HG02623 (cell line): ENCODE data around the gene INHBA.

Experiments used
- ATAC-seq: cut with Tn5 transposase; IDR thresholded peaks from one replicate; pipeline ENCODE4 v1.9.1; 2021; ENCODE audit warnings: moderate library complexity; ENCODE audit not compliant: unreplicated experiment

The INHBA gene

DNA sequence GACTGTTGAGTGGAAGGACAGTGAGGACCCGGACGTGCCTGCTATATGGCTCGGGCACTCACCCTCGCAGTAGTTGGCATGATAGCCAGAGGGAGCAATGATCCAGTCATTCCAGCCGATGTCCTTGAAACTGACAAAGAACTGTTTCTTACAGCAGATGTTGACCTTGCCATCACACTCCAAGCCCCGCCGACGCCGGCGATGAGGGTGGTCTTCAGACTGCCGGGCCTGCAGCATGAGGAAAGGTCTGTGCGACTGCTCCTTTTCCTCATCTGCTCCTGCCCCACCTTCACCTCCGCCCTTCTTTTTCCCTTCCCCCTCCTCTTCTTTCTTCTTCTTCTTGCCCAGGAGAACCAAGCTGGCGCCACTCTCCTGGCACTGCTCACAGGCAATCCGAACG, 13.1 kb downstream of the INHBA start:
- no peak for ATAC-seq

DNA sequence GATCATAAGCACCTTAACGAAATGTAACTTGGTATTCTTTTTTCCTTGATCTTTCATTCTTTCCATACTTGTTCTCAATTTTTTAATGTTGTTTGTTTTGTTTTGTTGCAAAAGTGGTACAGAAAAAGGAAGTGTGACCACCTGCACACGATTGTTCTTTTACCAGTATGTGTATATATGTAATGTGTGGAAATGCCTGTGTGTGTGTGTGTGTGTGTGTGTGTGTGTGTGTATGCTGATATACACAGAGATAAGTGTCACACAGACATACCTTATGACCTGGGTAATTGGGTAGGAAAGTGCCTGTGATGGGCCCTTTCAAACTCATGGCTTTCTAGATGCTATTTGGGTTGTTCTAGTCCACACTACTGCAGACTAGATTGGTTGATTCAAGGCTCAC, 14.0 kb downstream of the INHBA start:
- no peak for ATAC-seq

DNA sequence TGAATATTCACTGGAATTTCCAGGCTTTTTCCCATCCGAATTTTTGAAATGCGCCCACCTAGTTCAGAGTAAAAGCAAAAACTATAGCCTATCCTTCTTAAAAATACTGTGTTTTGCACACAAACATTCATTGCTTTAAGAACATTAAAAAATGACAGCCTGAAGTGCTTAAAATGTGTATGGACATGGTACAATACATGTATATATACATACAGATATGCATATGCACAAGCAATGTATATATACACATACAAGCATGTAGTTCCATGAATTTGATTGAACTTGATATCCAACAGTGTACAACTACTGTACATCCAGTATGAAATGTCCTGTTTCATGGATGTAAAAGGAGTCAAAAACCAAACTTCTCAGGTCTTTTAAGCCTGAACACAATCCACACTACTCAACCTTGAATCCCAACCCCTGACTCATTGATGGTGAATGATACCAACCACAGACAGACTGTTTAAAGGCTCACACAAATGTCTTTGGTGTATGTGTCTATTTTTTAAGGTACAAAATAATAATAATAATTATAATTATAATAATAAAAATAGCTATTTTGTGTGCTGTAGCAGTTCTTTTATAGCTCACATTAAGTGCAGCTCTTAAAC, 14.8 kb downstream of the INHBA start:
- ATAC-seq, result no peak

DNA sequence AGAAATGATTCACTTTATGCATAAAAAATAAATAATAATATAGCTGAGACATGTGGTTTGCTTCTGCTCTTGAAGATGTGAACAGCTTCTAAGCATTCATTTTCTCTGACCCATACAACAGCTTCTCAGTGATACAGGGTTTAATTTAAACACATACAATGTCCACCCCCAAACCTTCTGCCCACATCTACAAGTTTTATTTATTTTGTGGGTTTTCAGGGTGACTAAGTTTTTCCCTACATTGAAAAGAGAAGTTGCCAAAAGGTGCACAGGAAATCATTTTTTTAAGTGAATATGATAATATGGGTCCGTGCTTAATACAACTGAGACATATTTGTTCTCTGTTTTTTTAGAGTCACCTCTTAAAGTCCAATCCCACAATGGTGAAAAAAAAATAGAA, 17.2 kb downstream of the INHBA start:
- no peak for ATAC-seq

DNA sequence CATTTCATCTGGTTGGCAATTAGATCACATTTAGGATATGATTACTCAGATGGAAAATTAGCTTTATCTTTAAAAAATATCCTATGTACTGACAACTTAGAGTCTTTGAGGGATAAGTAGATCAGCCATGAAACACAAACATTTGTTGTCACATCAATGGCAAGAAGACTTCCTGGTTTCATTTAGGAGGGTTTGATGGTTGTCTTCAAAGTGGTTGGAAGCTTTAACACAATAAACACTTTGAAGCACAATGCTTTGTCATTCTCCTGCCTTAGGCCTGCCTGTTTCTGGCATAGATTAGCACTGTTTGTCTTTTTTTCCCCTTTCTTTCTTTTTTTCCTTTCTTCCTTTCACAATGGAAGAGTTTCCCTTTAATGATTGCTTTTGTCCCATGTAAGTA, 20.5 kb downstream of the INHBA start:
- ATAC-seq, result no peak

DNA sequence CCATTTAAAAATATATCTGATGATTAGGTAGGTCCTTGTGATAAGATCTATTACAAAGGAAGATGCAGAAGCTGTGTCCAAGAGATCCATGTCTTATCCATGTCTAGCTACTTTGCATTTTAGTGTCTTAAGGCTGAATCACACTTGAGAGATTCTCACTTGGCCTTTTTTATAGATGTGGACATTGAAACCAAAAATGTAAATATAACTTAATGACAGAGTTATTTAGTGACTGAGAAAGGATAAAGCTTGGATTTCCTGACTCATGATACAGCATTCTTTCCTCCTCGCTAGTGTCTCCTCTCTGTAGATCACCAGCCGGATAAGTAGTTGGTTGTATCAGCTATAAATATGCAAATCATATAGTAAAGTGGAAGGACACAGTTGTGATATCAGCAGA, 23.3 kb downstream of the INHBA start:
- no peak for ATAC-seq

DNA sequence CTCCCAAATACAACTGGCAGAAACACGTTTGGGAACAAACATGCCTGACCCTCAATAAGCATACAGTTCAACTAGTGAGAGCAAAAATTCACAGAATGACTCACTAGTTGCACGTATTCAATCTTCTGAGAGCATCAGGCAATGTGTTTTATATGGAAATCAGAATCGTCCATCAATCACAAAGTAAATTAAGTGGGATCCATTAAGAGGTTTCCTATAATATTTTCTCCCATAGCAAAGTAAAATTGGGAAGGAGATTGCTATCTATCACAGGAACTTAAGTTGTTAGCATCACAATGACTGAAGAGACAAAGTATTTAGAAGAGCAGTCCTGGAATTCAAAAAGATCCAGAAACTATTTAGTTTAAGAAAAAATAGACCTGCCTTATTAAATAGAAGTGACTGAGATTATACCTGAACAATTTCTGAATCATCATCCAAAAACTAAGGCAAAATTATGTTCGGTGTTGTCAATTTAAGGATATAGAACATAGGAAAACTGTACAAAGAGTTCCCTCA, 28.3 kb downstream of the INHBA start:
- no peak for ATAC-seq

DNA sequence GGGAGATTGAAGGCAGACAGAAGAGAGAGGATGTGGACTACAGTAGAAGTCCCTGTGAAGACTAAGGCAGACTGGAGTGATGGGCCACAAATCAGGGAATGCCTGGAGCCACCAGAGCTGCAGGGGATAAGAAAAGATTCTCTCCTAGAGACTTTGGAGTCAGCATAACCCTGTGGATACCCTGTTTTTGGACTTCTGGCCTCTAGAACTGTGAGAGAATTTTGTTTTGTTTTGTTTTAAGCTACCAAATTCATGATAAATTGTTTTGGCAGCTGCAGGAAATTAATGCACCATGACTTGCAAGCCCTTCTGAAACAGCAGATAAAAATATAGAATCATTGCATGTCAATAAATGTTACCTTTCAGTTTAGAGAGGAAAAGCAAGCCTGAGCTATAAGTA, 41.3 kb downstream of the INHBA start:
- ATAC-seq, result no peak

DNA sequence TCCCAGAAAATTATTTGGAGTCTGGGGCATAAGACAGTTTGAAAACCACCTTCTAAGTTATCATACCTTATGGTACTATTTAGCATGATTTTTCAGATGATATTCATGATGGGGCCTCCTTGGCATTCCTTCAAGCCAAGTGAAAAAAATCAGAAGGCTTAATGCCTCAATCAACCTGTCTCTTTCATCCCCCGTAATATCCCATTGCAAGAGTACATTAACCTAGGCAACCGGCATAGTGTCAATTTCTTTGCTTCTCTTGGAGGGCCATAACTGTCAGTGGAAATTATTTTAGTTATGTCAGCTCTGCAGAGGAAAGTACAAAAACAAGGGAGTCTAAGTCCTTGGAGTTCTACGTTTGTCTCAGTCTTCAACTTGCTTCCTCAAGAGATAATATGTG, 43.4 kb downstream of the INHBA start:
- no peak for ATAC-seq

DNA sequence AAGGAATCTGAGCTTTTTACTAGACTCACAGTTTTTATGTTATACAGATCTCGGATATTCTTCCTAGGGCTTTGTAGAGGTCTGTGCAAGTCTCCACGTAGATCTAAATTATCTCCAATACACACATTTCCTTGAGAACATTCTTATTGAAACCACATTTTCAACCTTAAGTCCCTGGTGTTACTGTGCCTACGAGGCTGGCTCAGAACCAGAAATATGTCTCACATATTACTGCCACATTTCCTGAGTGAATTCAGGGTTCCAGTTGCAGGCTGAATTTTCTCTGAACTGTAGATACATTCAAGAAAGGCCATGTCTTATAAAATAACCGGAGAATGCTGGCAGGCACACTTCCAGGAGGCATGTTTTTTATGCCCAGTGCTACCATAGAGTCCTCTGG, 46.5 kb downstream of the INHBA start:
- ATAC-seq, result no peak

DNA sequence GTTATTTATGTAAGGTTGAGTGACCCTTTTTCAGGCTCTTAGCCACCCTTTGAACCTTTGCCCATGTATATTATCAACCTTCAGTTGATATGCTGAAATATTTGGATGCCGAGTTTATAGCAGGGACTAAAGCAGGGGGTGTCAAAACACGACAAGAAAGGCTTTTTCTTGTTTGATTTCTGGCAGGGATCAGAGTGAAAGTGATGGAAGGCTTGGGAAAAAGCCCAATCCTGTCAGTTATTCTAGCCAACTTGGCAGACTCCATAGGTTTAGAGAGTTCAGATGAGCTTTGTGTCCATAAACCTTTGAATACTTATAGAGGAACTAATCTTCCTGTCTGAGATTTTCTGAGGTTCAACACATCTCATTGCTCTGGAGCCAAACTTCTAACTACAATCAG, 47.5 kb downstream of the INHBA start:
- no peak for ATAC-seq

DNA sequence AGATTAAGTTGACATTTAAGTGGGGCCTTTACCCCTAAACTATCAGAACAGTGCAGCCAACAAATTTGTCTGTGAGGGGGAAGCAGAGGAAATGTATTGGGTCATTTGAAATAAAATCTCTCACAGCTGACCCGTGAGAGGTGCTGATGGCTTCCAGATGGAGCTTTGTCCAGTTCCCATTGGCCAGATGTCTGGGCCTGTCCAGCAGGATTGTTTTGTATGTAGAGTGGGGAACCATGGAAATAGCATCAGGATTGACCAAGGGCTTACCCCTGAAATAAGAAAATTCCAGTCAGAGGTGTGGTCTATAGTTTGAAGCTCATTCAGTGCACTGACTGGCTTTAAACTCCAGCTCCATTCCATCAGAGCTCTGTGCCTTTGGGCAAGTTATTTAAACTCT, 50.6 kb downstream of the INHBA start:
- ATAC-seq, result no peak

DNA sequence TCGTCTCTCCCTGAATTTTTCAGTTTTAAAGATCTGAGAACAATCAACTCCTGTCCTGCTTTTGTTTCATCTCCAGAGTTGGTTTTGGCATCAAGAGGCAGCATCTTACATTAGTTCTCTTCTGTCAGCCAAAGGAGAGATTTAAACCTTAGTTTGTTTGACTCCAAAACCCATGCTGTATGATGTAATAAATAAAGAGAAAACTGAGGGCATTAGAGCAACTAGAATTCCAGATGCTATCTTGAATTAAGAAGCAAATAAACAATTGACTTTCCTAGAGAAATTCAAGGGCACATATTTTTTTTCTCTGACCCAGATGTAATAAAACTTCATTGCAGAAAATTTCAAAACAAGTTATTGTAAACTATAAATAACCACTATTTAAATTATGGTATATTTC, 54.4 kb downstream of the INHBA start:
- ATAC-seq, result no peak

DNA sequence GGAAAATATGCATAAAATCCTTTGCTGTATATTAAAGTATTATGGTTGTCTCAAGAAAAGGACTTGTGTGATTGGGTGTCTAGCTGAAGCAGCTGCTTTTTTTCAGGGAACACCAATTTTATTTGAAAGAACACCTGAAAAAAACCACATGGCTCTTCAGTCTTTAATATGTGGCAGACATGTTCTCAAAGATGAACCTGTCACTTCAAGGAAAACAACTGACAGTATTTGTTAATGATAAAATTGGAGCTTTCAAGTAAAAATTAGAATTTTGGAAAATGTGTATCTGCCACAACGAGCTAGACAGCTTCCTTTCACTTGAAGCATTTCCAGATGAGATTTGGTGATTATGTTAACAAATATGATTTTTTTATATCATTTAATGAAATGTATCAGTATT, 59.3 kb downstream of the INHBA start:
- ATAC-seq, result no peak

DNA sequence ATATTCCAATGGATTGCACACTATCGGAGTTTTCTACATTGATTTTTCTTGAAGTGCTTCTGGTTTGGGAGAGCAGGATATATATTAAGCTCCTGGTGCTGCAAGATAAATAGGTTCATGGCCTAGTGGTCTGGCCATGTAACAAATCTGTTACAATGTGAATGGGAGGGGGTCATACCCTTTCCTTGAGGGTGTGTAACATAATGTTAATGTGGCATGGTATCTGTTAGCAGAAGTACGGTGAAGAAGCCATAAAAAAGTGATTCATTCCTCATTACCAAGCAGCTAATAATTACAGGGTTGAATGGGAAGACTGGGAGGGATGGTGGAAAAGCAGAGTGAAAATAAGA, 61.2 kb downstream of the INHBA start:
- ATAC-seq, result no peak

DNA sequence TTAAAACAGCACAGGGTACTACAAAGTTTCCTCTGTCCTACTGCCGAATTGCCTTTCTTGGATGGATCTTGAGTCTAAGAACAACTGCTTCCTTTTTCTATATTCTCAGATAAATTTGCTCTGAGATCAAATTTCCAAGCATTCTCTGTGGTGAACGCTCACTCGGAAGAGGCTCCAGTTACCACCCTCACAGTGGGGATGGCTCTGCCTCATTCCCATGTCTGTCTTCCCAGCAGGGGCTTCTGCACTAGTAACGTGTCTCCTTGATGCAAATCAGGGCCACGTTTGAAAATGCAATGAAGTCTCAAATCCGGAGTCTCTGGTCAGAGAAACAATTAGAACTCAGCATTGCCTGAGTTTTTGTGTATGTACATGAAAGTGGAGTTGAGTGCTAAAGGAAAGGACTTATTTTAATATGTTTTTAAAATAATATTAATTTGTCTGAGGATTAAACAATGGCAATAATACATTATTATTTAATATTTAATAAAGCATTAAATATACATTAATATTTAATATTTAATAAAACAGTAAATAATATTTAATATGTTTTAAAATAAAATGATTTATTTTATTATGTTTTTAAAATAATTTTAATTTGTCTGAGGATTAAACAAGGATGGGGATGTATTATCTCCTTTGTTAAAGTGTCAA, 61.8 kb downstream of the INHBA start:
- no peak for ATAC-seq

DNA sequence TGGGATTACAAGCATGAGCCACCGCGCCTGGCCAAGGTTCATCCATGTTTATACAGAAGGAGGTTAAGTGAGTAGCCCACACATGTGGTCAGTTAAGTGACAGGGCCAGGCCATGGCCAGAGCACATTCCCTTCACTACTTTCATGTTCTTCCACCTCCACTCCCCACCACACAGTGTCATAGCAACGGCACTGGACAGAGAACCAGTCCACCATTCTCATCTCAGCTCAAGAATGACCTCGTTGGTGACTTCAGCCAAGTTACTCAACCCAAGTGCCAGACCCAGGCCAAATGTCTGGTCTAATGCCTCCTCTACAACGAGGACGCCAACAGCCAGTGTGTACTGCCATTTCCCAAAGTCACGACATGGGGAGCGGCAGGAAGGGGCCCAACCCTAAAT, 62.4 kb downstream of the INHBA start:
- ATAC-seq, result no peak

DNA sequence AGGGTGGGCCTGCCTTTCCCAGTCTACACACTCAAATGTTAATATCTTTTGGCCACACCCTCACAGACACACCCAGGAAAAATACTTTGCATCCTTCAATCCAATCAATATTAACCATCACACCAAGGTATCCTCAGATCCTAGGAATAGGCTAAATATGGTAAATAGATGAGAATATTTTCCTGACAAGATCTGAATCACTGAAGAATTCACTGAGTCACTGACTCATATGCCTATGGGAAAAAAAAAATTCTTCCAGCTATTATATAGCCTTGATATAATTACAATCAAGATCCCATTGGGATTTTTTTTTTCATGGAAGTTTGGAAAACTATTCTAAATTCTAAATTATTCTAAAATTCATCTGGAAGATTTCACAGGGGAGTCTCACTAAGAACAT, 65.8 kb downstream of the INHBA start:
- no peak for ATAC-seq
